Left renal cortex interstitium (tissue), 4 donors: ENCODE measurements around the gene NPTX2. TPM values are rescaled to one million over a fixed set of nuclear protein-coding genes. Genes with fewer than 3 reads are reported as not detected.
"Not testable (repeated sequence)": the region's sequence is repeated elsewhere in the genome, so short reads cannot be mapped to it uniquely, and the experiment has no call there.

Experiments used
- DNase-seq, 4 donors: peaks; one replicate each; pipeline ENCODE4 v3.0.0-alpha.2; 2013; ENCODE audit warnings: low read depth in 4 of 4, low spot score in 2 of 4, missing footprints in 1 of 4
- polyA plus RNA-seq, 4 donors: library from polyadenylated mRNA; unstranded; fragments of 120-200 nt; gene quantifications; one replicate each; pipeline ENCODE4 v1.2.1, GENCODE V29; 2013; ENCODE audit not compliant: insufficient read length in 4 of 4

The NPTX2 gene, protein sequence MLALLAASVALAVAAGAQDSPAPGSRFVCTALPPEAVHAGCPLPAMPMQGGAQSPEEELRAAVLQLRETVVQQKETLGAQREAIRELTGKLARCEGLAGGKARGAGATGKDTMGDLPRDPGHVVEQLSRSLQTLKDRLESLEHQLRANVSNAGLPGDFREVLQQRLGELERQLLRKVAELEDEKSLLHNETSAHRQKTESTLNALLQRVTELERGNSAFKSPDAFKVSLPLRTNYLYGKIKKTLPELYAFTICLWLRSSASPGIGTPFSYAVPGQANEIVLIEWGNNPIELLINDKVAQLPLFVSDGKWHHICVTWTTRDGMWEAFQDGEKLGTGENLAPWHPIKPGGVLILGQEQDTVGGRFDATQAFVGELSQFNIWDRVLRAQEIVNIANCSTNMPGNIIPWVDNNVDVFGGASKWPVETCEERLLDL
- 1 to 10 TPM; 3.3 to 6.0 (median 4.7) TPM for polyA plus RNA-seq

DNA sequence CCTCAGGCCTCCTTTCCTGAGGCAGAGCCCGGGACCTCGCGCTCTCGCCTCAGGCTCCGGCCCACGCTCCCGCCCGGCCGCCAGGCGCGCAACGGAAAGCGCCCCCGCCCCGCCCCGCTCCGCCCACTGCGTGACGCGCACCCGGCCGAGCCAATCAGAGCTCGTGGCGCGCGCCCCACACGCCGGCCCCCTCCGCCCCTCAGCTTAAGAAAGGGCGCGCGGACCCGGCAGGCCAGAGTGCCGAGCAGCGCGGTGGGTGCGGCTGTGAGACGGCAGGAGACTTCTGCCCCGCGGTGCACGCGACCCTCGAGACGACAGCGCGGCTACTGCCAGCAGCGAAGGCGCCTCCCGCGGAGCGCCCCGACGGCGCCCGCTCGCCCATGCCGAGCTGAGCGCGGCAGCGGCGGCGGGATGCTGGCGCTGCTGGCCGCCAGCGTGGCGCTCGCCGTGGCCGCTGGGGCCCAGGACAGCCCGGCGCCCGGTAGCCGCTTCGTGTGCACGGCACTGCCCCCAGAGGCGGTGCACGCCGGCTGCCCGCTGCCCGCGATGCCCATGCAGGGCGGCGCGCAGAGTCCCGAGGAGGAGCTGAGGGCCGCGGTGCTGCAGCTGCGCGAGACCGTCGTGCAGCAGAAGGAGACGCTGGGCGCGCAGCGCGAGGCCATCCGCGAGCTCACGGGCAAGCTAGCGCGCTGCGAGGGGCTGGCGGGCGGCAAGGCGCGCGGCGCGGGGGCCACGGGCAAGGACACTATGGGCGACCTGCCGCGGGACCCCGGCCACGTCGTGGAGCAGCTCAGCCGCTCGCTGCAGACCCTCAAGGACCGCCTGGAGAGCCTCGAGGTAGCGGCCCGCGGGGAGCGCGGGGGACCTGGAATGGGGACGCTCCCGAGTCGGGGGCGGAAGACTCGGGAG lies at the start of gene NPTX2:
NPTX2 (plus strand) TSS at position 235 of the 909 bp plus-strand sequence; CDS start at position 412, 177 bp downstream.
- DNase-seq, result peak in 1 of 4 donors; percentile 41

- no peak for DNase-seq
Measured at GRCh38 chr7:98567991-98568390, 49.1 kb upstream of the NPTX2 start.

DNA sequence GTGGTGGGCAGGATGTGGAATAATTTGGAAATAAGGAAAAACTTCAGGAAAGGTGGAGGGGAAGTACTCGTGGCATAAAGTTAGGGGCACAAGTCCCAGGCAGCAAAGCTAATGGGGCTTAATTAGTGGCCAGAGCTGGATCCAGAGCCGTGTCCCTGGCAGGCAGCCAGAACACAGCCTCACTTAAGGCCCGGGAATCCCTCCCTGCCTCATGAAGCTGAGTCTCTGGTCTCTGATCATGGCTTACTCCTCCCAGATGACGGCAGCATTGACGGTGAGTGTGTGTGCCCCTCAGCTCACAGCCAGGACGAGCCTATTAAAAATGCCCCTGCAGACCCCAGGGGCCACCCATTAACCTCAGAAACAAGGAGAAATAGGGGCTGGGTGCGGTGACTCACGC lies 48.2 kb upstream of the NPTX2 start:
- no peak for DNase-seq

DNA sequence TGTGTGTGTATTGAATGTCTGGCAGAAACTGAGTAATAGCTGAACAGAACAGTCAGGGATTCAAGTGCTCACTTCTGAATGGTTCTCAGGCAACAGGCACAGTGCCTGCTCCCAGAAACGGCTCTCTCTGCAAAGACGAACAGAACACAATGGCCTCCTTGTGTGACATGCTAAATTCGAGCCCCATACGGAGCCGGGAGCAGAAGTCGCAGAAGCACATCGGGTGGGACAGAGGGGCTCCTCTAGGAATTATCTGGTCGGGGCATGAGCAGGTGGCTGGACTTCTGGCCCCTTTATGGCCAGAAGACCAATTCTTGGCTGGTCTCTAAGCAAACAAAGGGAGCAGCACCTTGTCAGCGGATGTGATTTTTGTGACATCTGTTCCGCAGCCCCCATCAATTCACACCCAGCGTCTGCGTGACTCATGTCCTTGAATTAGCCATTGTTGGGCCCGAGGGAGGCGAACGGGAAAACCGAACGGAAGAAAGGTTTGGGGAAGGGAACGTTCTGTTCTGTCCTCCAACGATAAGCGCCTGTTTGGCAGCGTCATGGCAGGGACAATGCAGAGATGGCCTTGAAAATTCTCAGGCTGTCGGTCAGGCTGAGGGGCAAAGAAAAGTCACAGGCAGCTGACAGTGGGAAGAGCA lies 47.3 kb upstream of the NPTX2 start:
- DNase-seq, result no peak

DNA sequence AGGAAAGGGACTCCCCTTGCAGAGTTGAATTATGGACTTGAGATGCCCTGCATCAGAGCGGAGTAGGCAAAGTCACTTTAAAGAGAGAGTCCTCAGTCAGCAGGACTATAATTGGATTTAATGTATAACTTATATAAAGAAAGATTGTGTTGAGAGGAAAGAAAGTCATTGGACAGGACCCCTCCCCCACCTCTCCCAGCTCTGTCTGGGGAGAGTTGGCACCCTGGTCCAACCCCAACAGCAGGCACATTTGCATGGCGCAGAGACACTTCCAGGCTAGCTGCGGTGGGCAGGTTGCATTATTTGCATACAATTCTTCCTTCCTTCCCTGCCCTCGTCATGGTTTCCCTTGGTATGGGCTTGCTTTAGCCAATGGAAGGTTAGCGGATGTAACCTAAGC lies 46.1 kb upstream of the NPTX2 start:
- DNase-seq, result no peak

- DNase-seq, result no peak
Measured at GRCh38 chr7:98571986-98572385, 45.1 kb upstream of the NPTX2 start.

GRCh38 chr7:98572716-98573115 lies 44.4 kb upstream of the NPTX2 start:
- DNase-seq, result not testable (repeated sequence)

DNA sequence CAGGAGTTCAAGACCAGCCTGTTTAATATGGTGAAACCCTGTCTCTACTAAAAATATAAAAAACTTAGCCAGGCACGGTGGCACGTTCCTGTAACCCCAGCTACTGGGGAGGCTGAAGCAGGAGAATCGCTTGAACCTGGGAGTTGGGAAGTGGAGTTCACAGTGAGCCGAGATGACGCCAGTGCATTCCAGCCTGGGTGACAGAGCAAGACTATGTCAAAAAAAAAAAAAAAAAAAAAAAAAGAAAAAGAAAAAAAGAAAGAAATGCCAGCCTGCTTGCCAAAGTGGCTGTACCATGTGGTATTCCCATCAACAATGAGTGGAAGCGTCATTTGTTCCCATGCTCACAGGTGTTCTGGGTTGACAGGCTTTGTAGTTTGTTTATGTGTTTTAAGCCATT lies 43.3 kb upstream of the NPTX2 start:
- DNase-seq, result no peak

GRCh38 chr7:98575878-98576277 lies 41.2 kb upstream of the NPTX2 start:
- DNase-seq, result no peak

GRCh38 chr7:98584830-98585229 lies 32.3 kb upstream of the NPTX2 start:
- no peak for DNase-seq

- no peak for DNase-seq
Measured at GRCh38 chr7:98591926-98592325, 25.2 kb upstream of the NPTX2 start.

DNA sequence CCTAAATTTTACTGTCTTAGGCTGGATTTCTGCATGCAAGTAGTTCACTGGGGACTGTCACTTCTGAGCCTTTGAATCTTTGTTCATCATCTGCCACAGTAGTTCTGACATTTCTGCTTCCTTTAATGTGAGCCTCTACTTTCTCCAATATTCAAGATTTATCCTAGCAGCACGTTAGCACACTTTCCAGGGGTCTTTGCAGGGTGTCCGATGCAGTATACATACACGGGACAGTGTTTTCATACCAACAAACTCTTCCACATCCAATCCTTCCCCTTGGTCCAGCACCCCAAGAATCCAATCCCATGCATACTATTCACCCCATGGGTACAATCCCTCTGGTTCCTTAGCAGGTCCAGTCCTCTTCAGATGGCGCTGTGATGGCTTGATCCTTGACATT lies 22.7 kb upstream of the NPTX2 start:
- no peak for DNase-seq

DNA sequence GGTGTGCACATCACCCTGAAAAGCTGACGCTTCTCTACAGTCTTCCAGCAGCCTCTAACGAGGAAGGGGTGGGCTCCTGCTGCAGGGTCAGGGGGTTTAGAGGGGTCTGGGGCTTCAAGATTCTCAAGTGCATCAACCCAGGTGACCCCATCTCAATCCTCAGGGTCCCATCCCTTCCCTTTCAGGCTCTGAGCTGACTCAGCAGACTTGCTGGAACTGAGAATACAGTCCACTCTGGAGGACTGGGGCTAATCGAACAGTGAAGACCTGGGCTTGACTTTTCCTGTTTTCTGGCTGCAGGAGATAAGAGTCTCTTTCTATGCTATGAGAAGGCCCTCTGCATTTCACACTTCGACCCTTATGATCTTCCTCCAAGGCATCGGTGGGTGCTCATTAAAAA lies 22.3 kb upstream of the NPTX2 start:
- DNase-seq, result no peak

- no peak for DNase-seq
Measured at GRCh38 chr7:98598846-98599615, 18.1 kb upstream of the NPTX2 start.

DNA sequence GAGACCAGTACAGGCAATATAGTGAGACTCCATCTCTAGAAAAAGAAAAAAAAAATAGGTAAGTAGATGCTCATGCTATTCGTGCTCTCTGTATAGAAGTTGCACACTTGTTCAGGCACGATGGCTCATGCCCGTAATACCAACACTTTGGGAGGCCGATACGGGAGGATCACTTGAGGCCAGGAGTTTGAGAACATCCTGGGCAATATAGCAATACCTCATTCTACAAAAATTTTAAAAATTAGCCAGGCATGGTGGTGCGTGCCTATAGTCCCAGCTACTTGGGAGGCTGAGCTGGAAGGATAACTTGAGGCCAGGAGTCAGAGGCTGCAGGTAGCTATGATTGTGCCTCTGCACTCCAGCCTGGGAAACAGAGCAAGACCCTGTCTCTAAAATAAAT lies 17.2 kb upstream of the NPTX2 start:
- no peak for DNase-seq

GRCh38 chr7:98602755-98603398 lies 14.2 kb upstream of the NPTX2 start:
- no peak for DNase-seq

- no peak for DNase-seq
Measured at GRCh38 chr7:98603399-98603788, 13.7 kb upstream of the NPTX2 start.

DNA sequence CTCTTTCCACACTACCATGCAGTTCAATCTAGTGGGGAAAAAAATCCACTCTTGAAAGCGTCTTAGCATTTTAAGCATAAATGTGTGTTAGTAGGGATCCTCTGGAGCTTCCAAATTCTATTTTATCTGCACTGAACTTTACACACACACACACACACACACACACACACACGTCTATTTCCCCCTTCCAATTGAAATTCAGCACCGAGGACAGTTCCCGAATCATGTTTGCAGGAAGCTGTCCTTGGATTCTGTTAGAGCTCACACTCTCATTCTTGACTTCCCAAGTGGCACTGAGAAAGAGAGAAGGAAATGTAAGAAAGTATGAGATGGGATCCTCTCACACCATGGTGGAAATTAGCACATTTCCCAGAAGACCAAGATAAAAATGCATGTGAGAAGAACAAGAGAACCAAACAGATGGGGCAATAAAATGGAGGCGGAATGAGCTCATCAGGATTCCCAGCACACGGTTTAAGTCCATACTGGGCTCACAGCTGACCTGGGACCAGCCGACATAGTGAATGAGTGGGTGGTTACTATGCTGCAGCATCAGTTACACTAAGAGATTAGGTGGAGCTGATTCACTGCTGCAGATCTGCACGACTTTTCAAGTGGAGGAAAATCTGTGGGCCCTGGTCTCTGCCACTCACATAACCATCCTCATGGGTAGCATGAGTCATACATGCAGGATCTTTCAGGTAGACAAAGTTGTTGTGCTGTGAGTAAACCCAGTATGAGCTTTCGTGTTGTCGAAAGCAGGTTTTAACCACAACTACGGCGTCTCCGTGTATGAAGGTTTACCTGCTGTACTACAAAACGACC lies 3.3 kb upstream of the NPTX2 start:
- DNase-seq, result peak in 3 of 4 donors; percentile 36 to 69 (median 58)
